A673 (cell line): ENCODE data around the gene PER3.

Experiments used
- CTCF ChIP-seq: fragments of 300-800, 200-600 bp; sonication (generic); conservative IDR thresholded peaks from 2 replicates; pipeline ENCODE4 v1.5.1; 2017; ENCODE audit warnings: low read depth, mild to moderate bottlenecking, antibody characterized with exemption, low read length, moderate library complexity, mixed read lengths
- EZH2 ChIP-seq: fragments of 200-600 bp; sonication (generic); IDR thresholded peaks from 2 replicates; pipeline ENCODE4 v1.6.1; 2017; ENCODE audit warnings: borderline replicate concordance, low read depth, mild to moderate bottlenecking, mixed read lengths, antibody characterized with exemption, low read length; ENCODE audit not compliant: poor library complexity, severe bottlenecking

GRCh38 chr1:7868070-7868780 lies 84.1 kb downstream of the PER3 start:
- TF ChIP-seq EZH2: no peak
- TF ChIP-seq CTCF: no peak
